GM23248 (cell line): ENCODE measurements around the gene HSD11B1.

Experiments
- EZH2 ChIP-seq: fragments of 200-600 bp; sonication (generic); IDR thresholded peaks from 2 replicates; pipeline ENCODE4 v1.6.1; 2018; ENCODE audit warnings: antibody characterized with exemption, mild to moderate bottlenecking; ENCODE audit not compliant: insufficient read depth, poor library complexity, severe bottlenecking
- EZH2phosphoT487 ChIP-seq: fragments of 200-600 bp; sonication (generic); IDR thresholded peaks from 2 replicates; pipeline ENCODE4 v1.6.1; 2018; ENCODE audit warnings: antibody characterized with exemption, moderate library complexity, mild to moderate bottlenecking, low read depth; ENCODE audit not compliant: insufficient read depth

DNA sequence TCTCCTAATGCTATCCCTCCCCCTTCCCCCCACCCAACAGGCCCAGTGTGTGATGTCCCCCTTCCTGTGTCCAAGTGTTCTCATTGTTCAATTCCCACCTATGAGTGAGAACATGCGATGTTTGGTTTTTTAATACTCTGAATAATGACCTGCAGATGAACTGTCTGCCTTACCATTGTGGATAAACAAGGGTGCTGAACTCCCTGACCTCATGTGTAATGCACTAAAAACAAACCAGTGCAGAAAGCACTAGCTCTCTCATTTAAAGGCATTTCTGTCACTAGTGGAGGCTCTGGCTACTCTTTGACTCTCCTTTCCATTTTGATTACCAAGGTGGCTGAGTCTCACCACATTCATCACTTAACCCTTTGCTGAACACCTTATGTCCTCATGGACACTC lies 28.1 kb downstream of the HSD11B1 start:
- TF ChIP-seq EZH2phosphoT487 = no peak
- no peak for TF ChIP-seq EZH2
